Measurements from ENCODE around the gene LY86. TPM values are rescaled to one million over a fixed set of nuclear protein-coding genes. Genes with fewer than 3 reads are reported as not detected.
"Not testable (repeated sequence)": the region's sequence is repeated elsewhere in the genome, so short reads cannot be mapped to it uniquely, and the experiment has no call there.

The LY86 gene
- total RNA-seq, 1 donor from 2014 or later, result not detected

DNA sequence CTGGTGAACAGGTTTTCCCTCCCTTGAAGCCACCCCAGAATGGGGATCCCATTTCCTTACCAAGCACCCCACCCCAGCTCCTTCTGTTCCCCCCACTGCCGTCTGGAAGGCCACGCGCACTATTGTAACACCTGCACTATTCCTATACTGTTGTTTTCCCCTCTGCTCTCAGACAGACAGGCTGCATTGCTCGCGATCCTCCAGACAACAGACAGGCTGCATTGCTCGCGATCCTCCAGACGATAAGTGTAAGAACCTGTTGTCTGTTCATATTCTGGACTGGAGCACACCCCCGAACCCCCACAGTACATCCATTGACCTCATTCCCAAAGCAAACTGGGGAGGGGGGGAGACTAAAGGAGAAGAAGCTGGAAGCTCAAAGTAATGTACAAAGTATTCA, 72.7 kb downstream of the LY86 start:
- Mint-ChIP-seq H3K27ac (ENCODE audit: unreplicated experiment) (peak overlapping the region; percentile 66), H3K9me3 (peaks cover 8% of the 10 kb centered on the region), H3K27me3 (ENCODE audit: low read depth) (no peaks in the 10 kb centered on the region), H3K4me3 (no peak overlapping the region), H3K36me3 (ENCODE audit: low read depth) (no peaks in the 10 kb centered on the region), H3K4me1 (peaks cover 31% of the 10 kb centered on the region)
- no peak for DNase-seq (ENCODE audit: low read depth, low spot score)
- TF ChIP-seq, protein P1, sequence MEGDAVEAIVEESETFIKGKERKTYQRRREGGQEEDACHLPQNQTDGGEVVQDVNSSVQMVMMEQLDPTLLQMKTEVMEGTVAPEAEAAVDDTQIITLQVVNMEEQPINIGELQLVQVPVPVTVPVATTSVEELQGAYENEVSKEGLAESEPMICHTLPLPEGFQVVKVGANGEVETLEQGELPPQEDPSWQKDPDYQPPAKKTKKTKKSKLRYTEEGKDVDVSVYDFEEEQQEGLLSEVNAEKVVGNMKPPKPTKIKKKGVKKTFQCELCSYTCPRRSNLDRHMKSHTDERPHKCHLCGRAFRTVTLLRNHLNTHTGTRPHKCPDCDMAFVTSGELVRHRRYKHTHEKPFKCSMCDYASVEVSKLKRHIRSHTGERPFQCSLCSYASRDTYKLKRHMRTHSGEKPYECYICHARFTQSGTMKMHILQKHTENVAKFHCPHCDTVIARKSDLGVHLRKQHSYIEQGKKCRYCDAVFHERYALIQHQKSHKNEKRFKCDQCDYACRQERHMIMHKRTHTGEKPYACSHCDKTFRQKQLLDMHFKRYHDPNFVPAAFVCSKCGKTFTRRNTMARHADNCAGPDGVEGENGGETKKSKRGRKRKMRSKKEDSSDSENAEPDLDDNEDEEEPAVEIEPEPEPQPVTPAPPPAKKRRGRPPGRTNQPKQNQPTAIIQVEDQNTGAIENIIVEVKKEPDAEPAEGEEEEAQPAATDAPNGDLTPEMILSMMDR (conservative IDR thresholded peaks at IDR 0.05), result no peak

DNA sequence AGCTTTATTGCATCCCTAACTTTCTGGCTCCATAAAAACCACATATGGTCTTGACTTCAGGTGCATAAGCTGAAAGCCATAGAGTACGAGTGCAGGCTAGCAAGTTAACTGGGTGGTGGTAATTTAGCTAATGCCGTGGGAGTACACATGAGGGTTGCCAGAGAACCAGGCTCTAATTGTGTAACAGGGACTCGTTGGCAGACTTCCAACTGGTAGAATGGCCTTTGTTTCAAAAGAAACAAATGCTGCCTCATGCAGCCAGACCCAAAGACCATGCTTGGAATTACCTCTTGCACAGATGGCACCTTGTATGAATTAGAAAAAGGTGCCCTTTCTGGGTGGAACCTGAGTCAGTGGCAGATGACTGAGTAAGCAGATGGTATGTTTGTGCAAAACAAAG, 73.2 kb downstream of the LY86 start:
- DNase-seq (ENCODE audit: low read depth, low spot score), result no peak
- Mint-ChIP-seq H3K9me3 (peaks cover 8% of the 10 kb centered on the region), H3K4me3 (no peak overlapping the region), H3K27me3 (ENCODE audit: low read depth) (no peaks in the 10 kb centered on the region), H3K27ac (ENCODE audit: unreplicated experiment) (no peak overlapping the region), H3K36me3 (ENCODE audit: low read depth) (no peaks in the 10 kb centered on the region), H3K4me1 (peaks cover 26% of the 10 kb centered on the region)
- TF ChIP-seq, protein P1 (conservative IDR thresholded peaks at IDR 0.05), result no peak

DNA sequence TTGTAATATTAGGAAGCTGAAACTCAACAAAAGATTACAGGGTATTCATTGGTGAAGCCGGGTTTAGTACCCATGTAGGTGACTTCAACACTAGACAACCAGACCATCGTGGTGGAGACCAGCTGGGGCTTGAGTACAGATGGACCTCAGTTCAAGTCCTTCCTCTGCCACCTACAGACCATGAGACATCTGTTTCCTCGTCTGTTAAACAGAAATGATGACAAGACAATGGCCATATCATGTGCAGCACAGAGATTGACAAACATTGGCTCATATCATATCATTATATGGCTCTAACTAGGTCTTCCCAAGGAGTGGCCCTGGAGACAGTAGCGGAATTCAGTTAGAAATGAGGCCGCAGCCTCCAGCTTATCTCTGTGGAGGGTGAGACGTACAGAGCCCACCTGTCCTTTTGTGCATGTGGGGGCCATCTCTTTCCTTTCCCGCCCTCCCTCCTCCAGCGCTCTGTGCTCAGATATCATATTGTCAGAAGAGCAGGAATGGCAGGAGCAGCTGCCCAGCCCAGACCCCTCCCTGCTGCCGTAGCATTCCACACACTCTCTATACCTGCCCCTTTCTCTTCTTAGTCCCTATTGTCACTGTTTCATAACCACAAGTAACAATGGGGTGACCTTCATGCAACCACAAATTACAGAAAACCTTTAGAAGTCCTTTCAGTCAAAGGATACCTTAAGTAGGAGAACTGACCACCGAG, 75.1 kb downstream of the LY86 start:
- no peak for DNase-seq (ENCODE audit: low read depth, low spot score)
- Mint-ChIP-seq H3K9me3 (no peaks in the 10 kb centered on the region), H3K4me1 (peaks cover 16% of the 10 kb centered on the region), H3K27ac (ENCODE audit: unreplicated experiment) (no peak overlapping the region), H3K4me3 (no peak overlapping the region), H3K27me3 (ENCODE audit: low read depth) (no peaks in the 10 kb centered on the region), H3K36me3 (ENCODE audit: low read depth) (no peaks in the 10 kb centered on the region)
- TF ChIP-seq, protein P1 (conservative IDR thresholded peaks at IDR 0.05), result no peak

DNA sequence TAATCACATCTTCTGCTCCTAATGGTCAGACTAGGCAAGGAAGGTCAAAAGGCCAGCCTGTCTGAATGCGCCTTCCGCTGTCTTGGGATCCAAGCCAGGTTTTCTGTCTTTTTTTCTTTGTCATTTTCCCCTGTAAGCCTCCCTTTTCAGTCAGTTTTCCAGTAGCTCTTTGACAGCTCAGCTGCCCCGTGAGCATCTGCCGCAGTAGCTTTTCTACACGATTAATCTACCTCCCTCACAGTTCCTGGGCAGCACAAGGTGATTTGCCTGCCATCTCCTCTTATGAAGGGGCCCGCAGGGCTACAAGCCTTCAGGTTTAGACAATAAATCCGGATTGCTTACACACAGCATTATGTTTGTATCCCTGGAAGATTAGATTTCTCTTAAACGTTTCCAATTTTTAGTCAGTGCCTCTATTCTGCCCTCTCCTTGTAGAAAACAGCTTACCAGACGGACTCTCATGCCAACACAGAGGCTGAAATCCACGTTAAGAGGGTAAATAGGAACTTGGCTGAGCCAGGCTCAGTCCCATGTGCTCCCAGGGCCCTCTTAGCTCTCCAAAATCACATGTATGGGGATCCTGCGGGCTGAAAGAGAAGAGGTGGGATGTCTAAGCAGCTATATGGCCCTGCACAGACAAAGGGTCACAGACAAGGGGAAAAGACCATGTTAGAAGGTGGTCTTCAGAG, 77.2 kb downstream of the LY86 start:
- Mint-ChIP-seq H3K27me3 (ENCODE audit: low read depth) (no peaks in the 10 kb centered on the region), H3K36me3 (ENCODE audit: low read depth) (no peaks in the 10 kb centered on the region), H3K27ac (ENCODE audit: unreplicated experiment) (peak overlapping the region; percentile 4), H3K9me3 (no peaks in the 10 kb centered on the region), H3K4me1 (peaks cover 16% of the 10 kb centered on the region), H3K4me3 (no peak overlapping the region)
- DNase-seq (ENCODE audit: low read depth, low spot score), result no peak
- TF ChIP-seq, protein P1 (conservative IDR thresholded peaks at IDR 0.05), result no peak

DNA sequence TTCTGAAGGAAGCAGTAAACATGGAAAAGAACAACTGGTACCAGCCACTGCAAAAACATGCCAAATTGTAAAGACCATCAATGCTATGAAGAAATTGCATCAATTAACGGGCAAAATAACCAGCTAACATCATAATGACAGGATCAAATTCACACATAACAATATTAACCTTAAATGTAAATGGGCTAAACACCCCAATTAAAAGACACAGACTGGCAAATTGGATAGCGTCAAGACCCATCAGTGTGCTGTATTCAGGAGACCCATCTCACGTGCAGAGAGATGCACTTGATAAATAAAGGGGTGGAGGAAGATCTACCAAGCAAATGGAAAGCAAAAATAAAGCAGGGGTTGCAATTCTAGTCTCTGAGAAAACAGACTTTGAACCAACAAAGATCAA, 81.6 kb downstream of the LY86 start:
- H3K4me1 Mint-ChIP-seq; H3K27me3 Mint-ChIP-seq (ENCODE audit: low read depth); H3K27ac Mint-ChIP-seq (ENCODE audit: unreplicated experiment); H3K4me3 Mint-ChIP-seq; H3K9me3 Mint-ChIP-seq; DNase-seq (ENCODE audit: low read depth, low spot score); H3K36me3 Mint-ChIP-seq (ENCODE audit: low read depth): not testable (repeated sequence)

DNA sequence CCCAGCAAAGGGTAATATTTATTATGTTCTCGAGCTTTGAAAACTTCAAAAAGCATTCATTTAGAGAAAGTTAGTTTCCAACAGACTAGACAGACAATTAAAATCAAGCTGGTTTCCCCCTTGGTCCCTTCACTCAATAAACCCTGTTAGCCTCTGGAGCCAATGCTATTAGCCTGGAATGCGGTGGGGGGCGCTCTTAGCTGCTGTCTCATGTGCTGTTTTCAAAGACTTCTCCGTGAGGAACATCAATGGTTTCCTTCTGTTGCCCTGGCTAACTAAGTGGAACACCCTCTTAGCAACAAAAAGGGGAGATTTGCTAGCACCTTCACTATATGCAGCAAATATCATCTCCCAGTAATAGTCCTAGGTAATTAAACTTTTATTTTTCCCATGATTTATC, 86.4 kb downstream of the LY86 start:
- Mint-ChIP-seq H3K4me3 (no peak overlapping the region), H3K27ac (ENCODE audit: unreplicated experiment) (no peak overlapping the region), H3K36me3 (ENCODE audit: low read depth) (peaks cover 2% of the 10 kb centered on the region), H3K4me1 (peaks cover 20% of the 10 kb centered on the region), H3K27me3 (ENCODE audit: low read depth) (peaks cover 6% of the 10 kb centered on the region), H3K9me3 (peaks cover 3% of the 10 kb centered on the region)
- TF ChIP-seq, protein P1 (conservative IDR thresholded peaks at IDR 0.05), result peak; percentile 42
- DNase-seq (ENCODE audit: low read depth, low spot score), result no peak
